NB4 (cell line): ENCODE measurements around the gene SLC5A4.

ENCODE experiments used
- CTCF ChIP-seq: IDR thresholded peaks from one replicate; pipeline ENCODE4 v1.5.1; 2012; ENCODE audit warnings: low read depth, low read length
- MYC ChIP-seq: IDR thresholded peaks from 2 replicates; pipeline ENCODE4 v1.6.1; 2011; ENCODE audit warnings: low read depth, low read length

- TF ChIP-seq CTCF (no peak), MYC (no peak)
These were observed 3.6 kb upstream of the SLC5A4 start for GRCh38 chr22:32258791-32259190.
